GM12878 (cell line): ENCODE results near the gene SELENOP.

Source experiments
- BHLHE40 ChIP-seq, 2 experiments: fragments of 450-650 bp in 1 of 2; IDR thresholded peaks; 2 replicates each; pipeline ENCODE4 v1.6.1; 2011 to 2017; ENCODE audit warnings: low read depth in 2 of 2, borderline replicate concordance in 1 of 2, improper control_type of control experiment in 1 of 2, low read length in 1 of 2, mild to moderate bottlenecking in 1 of 2
- EP300 ChIP-seq, 2 experiments: fragments of 150-350 bp in 1 of 2; IDR thresholded peaks; 2 replicates each; pipeline ENCODE4 v1.6.1; 2011 to 2012; ENCODE audit warnings: low read depth in 2 of 2, low read length in 2 of 2, borderline replicate concordance in 1 of 2, improper control_type of control experiment in 1 of 2, inconsistent platforms in 1 of 2; ENCODE audit not compliant: control insufficient read depth in 1 of 2
- EZH2 ChIP-seq: IDR thresholded peaks from 2 replicates; pipeline ENCODE4 v1.6.1; 2012; ENCODE audit warnings: low read depth, mild to moderate bottlenecking, control low read depth, inconsistent platforms, low read length, borderline replicate concordance; ENCODE audit not compliant: control insufficient read depth
- HDAC2 ChIP-seq: fragments of 200-600 bp; sonication (generic); IDR thresholded peaks from 2 replicates; pipeline ENCODE4 v1.6.1; 2017
- MTA3 ChIP-seq: IDR thresholded peaks from 2 replicates; pipeline ENCODE4 v1.6.1; 2012; ENCODE audit warnings: low read length, inconsistent platforms, borderline replicate concordance
- MXI1 ChIP-seq: fragments of 150-350 bp; IDR thresholded peaks from 2 replicates; pipeline ENCODE4 v1.6.1; 2011; ENCODE audit warnings: low read depth, mild to moderate bottlenecking, inconsistent platforms, low read length, improper control_type of control experiment
- POLR2A ChIP-seq: IDR thresholded peaks from 2 replicates; pipeline ENCODE4 v1.6.1; 2011; ENCODE audit warnings: low read depth, mild to moderate bottlenecking, low read length
- SMC3 ChIP-seq: IDR thresholded peaks from 2 replicates; pipeline ENCODE4 v1.6.1; 2011; ENCODE audit warnings: low read length, improper control_type of control experiment, borderline replicate concordance
- TCF7 ChIP-seq: IDR thresholded peaks from 2 replicates; pipeline ENCODE4 v1.6.1; 2014; ENCODE audit warnings: antibody characterized with exemption, borderline replicate concordance
- ZNF274 ChIP-seq: IDR thresholded peaks from one replicate; pipeline ENCODE4 v1.8.0; 2011; ENCODE audit not compliant: insufficient read length, insufficient read depth
- TF ChIP-seq, protein P1 (sequence below), 3 experiments: IDR thresholded peaks in 2 of 3; conservative IDR thresholded peaks in 1 of 3; 2 replicates each; pipeline ENCODE4 v1.5.1; 2011; ENCODE audit warnings: low read depth in 3 of 3, low read length in 3 of 3, mild to moderate bottlenecking in 3 of 3, control low read depth in 2 of 3, moderate library complexity in 2 of 3, inconsistent platforms in 1 of 3, mixed read lengths in 1 of 3; ENCODE audit not compliant: control insufficient read depth in 2 of 3, insufficient read depth in 1 of 3; ENCODE audit errors: extremely low read depth in 1 of 3
- TF ChIP-seq, protein P2 (sequence below): fragments of 450-650 bp; IDR thresholded peaks from 2 replicates; pipeline ENCODE4 v1.6.1; 2017; ENCODE audit warnings: mild to moderate bottlenecking
- TF ChIP-seq, protein P3 (sequence below): fragments of 150-350 bp; IDR thresholded peaks from 2 replicates; pipeline ENCODE4 v1.6.1; 2016; ENCODE audit warnings: low read depth, low read length

DNA sequence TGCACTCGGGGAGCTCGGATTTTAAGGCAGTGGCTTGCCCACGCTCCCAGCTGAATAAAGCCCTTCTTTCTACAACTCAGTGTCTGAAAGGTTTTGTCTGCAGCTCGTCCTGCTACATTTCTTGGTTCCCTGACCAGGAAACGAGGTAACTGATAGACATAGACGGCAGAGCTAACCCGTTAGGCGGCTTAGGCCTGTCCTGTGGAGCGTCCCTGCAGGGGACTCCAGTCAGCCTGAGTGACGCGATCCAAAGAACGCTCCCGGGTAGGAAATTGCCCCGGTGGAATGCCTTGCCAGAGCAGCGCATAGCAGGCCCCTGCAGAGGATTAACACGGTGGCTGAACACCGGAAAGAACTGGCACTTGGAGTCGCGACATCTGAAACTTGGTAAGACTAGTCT lies 1.8 kb upstream of the SELENOP start:
- TF ChIP-seq POLR2A (no peak), EP300 (IDR thresholded peaks at IDR 0.05; ENCODE audit: borderline replicate concordance in 1 of 2, control insufficient read depth in 1 of 2, low read depth in 2 of 2, low read length in 2 of 2) (no peak), SMC3 (no peak), MXI1 (no peak), TCF7 (no peak), BHLHE40 (IDR thresholded peaks at IDR 0.05; ENCODE audit: borderline replicate concordance in 1 of 2, low read depth in 2 of 2, low read length in 1 of 2) (no peak), ZNF274 (no peak), EZH2 (no peak), MTA3 (no peak), HDAC2 (no peak)
- TF ChIP-seq, protein P1, sequence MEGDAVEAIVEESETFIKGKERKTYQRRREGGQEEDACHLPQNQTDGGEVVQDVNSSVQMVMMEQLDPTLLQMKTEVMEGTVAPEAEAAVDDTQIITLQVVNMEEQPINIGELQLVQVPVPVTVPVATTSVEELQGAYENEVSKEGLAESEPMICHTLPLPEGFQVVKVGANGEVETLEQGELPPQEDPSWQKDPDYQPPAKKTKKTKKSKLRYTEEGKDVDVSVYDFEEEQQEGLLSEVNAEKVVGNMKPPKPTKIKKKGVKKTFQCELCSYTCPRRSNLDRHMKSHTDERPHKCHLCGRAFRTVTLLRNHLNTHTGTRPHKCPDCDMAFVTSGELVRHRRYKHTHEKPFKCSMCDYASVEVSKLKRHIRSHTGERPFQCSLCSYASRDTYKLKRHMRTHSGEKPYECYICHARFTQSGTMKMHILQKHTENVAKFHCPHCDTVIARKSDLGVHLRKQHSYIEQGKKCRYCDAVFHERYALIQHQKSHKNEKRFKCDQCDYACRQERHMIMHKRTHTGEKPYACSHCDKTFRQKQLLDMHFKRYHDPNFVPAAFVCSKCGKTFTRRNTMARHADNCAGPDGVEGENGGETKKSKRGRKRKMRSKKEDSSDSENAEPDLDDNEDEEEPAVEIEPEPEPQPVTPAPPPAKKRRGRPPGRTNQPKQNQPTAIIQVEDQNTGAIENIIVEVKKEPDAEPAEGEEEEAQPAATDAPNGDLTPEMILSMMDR (IDR thresholded peaks at IDR 0.05 in 2 of 3, conservative IDR thresholded peaks at IDR 0.05 in 1 of 3; ENCODE audit: control insufficient read depth in 2 of 3, extremely low read depth in 1 of 3, insufficient read depth in 1 of 3, low read depth in 3 of 3, low read length in 3 of 3) = no peak
- TF ChIP-seq, protein P2, sequence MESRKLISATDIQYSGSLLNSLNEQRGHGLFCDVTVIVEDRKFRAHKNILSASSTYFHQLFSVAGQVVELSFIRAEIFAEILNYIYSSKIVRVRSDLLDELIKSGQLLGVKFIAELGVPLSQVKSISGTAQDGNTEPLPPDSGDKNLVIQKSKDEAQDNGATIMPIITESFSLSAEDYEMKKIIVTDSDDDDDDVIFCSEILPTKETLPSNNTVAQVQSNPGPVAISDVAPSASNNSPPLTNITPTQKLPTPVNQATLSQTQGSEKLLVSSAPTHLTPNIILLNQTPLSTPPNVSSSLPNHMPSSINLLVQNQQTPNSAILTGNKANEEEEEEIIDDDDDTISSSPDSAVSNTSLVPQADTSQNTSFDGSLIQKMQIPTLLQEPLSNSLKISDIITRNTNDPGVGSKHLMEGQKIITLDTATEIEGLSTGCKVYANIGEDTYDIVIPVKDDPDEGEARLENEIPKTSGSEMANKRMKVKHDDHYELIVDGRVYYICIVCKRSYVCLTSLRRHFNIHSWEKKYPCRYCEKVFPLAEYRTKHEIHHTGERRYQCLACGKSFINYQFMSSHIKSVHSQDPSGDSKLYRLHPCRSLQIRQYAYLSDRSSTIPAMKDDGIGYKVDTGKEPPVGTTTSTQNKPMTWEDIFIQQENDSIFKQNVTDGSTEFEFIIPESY = no peak
- TF ChIP-seq, protein P3, sequence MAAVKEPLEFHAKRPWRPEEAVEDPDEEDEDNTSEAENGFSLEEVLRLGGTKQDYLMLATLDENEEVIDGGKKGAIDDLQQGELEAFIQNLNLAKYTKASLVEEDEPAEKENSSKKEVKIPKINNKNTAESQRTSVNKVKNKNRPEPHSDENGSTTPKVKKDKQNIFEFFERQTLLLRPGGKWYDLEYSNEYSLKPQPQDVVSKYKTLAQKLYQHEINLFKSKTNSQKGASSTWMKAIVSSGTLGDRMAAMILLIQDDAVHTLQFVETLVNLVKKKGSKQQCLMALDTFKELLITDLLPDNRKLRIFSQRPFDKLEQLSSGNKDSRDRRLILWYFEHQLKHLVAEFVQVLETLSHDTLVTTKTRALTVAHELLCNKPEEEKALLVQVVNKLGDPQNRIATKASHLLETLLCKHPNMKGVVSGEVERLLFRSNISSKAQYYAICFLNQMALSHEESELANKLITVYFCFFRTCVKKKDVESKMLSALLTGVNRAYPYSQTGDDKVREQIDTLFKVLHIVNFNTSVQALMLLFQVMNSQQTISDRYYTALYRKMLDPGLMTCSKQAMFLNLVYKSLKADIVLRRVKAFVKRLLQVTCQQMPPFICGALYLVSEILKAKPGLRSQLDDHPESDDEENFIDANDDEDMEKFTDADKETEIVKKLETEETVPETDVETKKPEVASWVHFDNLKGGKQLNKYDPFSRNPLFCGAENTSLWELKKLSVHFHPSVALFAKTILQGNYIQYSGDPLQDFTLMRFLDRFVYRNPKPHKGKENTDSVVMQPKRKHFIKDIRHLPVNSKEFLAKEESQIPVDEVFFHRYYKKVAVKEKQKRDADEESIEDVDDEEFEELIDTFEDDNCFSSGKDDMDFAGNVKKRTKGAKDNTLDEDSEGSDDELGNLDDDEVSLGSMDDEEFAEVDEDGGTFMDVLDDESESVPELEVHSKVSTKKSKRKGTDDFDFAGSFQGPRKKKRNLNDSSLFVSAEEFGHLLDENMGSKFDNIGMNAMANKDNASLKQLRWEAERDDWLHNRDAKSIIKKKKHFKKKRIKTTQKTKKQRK = no peak
